WTC11 (cell line): ENCODE results near the gene GASK1A. TPM values are rescaled to one million over a fixed set of nuclear protein-coding genes. Genes with fewer than 3 reads are reported as not detected.

Experiments used
- ATAC-seq: fragments of 200-7000 bp; cut with Tn5 transposase; 2 replicates; pipeline ENCODE4 v1.10.0; 2021; ENCODE audit warnings: mild to moderate bottlenecking, moderate library complexity
- CTCF ChIA-PET: fragments of 300-600 bp; sonication (Branson Sonifier 250); formaldehyde crosslinking; loops from one replicate; lab custom pipeline; 2021; ENCODE audit warnings: antibody characterized with exemption; lab: Charles Lee
- POLR2A ChIA-PET: fragments of 350-600 bp; sonication (Branson Sonifier 250); formaldehyde crosslinking; loops from one replicate; lab custom pipeline; 2021; ENCODE audit warnings: antibody characterized with exemption; lab: Charles Lee
- DNase-seq: peaks from one replicate; pipeline ENCODE4 v3.0.0; 2021; ENCODE audit warnings: low spot score
- H3K27ac Mint-ChIP-seq: 2 replicates; pipeline ENCODE4 v1.8.0; 2021; ENCODE audit warnings: mixed read lengths
- H3K27me3 Mint-ChIP-seq: 2 replicates; pipeline ENCODE4 v1.8.0; 2021; ENCODE audit warnings: low read depth, mild to moderate bottlenecking, moderate library complexity, mixed read lengths
- H3K36me3 Mint-ChIP-seq: 2 replicates; pipeline ENCODE4 v1.8.0; 2021; ENCODE audit warnings: mixed read lengths
- H3K4me1 Mint-ChIP-seq: 2 replicates; pipeline ENCODE4 v1.8.0; 2022; ENCODE audit warnings: mixed read lengths
- H3K4me3 Mint-ChIP-seq: 2 replicates; pipeline ENCODE4 v1.8.0; 2021; ENCODE audit warnings: mild to moderate bottlenecking, moderate library complexity, mixed read lengths
- H3K9me3 Mint-ChIP-seq: 2 replicates; pipeline ENCODE4 v1.8.0; 2021; ENCODE audit warnings: mixed read lengths
- E2F4 ChIP-seq: sonication (generic); formaldehyde crosslinking; IDR thresholded peaks from 2 replicates; pipeline ENCODE4 v1.8.1; 2022; ENCODE audit warnings: low read depth, mild to moderate bottlenecking, moderate library complexity, missing genetic modification reagents, borderline replicate concordance
- E2F5 ChIP-seq: sonication (generic); formaldehyde crosslinking; IDR thresholded peaks from 2 replicates; pipeline ENCODE4 v1.8.1; 2022; ENCODE audit warnings: mild to moderate bottlenecking, moderate library complexity, missing genetic modification reagents
- ESRRA ChIP-seq: sonication (generic); formaldehyde crosslinking; IDR thresholded peaks from 2 replicates; pipeline ENCODE4 v1.8.1; 2022; ENCODE audit warnings: mild to moderate bottlenecking, missing genetic modification reagents, borderline replicate concordance
- NFATC4 ChIP-seq: fragments of 250-450 bp; sonication (Bioruptor Pico); IDR thresholded peaks from 2 replicates; pipeline ENCODE4 v1.9.0; 2021; ENCODE audit warnings: mild to moderate bottlenecking
- NFE2L1 ChIP-seq: sonication (generic); formaldehyde crosslinking; IDR thresholded peaks from 2 replicates; pipeline ENCODE4 v1.8.1; 2023; ENCODE audit warnings: missing genetic modification reagents
- NFYB ChIP-seq: sonication (generic); formaldehyde crosslinking; conservative IDR thresholded peaks from 2 replicates; pipeline ENCODE4 v1.8.0; 2022; ENCODE audit warnings: low read depth, missing genetic modification reagents
- RELA ChIP-seq: sonication (generic); formaldehyde crosslinking; IDR thresholded peaks from 2 replicates; pipeline ENCODE4 v1.8.1; 2022; ENCODE audit warnings: missing genetic modification reagents, mild to moderate bottlenecking, borderline replicate concordance
- SMAD3 ChIP-seq: sonication (generic); formaldehyde crosslinking; IDR thresholded peaks from 2 replicates; pipeline ENCODE4 v1.8.0; 2022; ENCODE audit warnings: missing genetic modification reagents, mild to moderate bottlenecking, borderline replicate concordance
- SOX15 ChIP-seq: fragments of 250-450 bp; sonication (Bioruptor Pico); IDR thresholded peaks from 2 replicates; pipeline ENCODE4 v1.9.0; 2021; ENCODE audit warnings: mild to moderate bottlenecking
- STAT6 ChIP-seq: sonication (generic); formaldehyde crosslinking; conservative IDR thresholded peaks from 2 replicates; pipeline ENCODE4 v1.8.1; 2023; ENCODE audit warnings: mild to moderate bottlenecking, low read depth, missing genetic modification reagents, moderate library complexity
- ZBTB21 ChIP-seq: sonication (generic); formaldehyde crosslinking; IDR thresholded peaks from 2 replicates; pipeline ENCODE4 v1.8.1; 2023; ENCODE audit warnings: mild to moderate bottlenecking, missing genetic modification reagents, borderline replicate concordance
- ZNF317 ChIP-seq: sonication (generic); formaldehyde crosslinking; IDR thresholded peaks from 2 replicates; pipeline ENCODE4 v1.8.1; 2023; ENCODE audit warnings: low read depth, mild to moderate bottlenecking, moderate library complexity, missing genetic modification reagents, borderline replicate concordance
- ZNF416 ChIP-seq: fragments of 250-450 bp; sonication (Bioruptor Pico); IDR thresholded peaks from 2 replicates; pipeline ENCODE4 v1.9.0; 2021; ENCODE audit warnings: mild to moderate bottlenecking, inconsistent platforms
- ZSCAN18 ChIP-seq: fragments of 250-450 bp; sonication (Bioruptor Pico); IDR thresholded peaks from 2 replicates; pipeline ENCODE4 v2.1.2; 2022; ENCODE audit warnings: mild to moderate bottlenecking, moderate library complexity
- total RNA-seq: library from RNA; stranded (reverse); gene quantifications from 3 replicates; pipeline ENCODE4 v1.2.3, GENCODE V29; 2021
- TF ChIP-seq, protein P1 (sequence below): fragments of 200-600 bp; IDR thresholded peaks from 2 replicates; pipeline ENCODE4 v1.8.0; 2022; ENCODE audit warnings: antibody characterized with exemption
- TF ChIP-seq, protein P2 (sequence below): fragments of 250-450 bp; sonication (Bioruptor Pico); IDR thresholded peaks from 2 replicates; pipeline ENCODE4 v1.9.0; 2021; ENCODE audit warnings: mild to moderate bottlenecking, borderline replicate concordance
- TF ChIP-seq, protein P3 (sequence below): sonication (generic); formaldehyde crosslinking; IDR thresholded peaks from 2 replicates; pipeline ENCODE4 v1.8.0; 2023; ENCODE audit warnings: missing genetic modification reagents, mild to moderate bottlenecking, borderline replicate concordance
- TF ChIP-seq, protein P4 (sequence below): sonication (generic); formaldehyde crosslinking; conservative IDR thresholded peaks from 2 replicates; pipeline ENCODE4 v1.8.1; 2022; ENCODE audit warnings: mild to moderate bottlenecking, missing genetic modification reagents

GASK1A gene
- total RNA-seq, 1 experiment from 2014 or later = 9.6 TPM

DNA sequence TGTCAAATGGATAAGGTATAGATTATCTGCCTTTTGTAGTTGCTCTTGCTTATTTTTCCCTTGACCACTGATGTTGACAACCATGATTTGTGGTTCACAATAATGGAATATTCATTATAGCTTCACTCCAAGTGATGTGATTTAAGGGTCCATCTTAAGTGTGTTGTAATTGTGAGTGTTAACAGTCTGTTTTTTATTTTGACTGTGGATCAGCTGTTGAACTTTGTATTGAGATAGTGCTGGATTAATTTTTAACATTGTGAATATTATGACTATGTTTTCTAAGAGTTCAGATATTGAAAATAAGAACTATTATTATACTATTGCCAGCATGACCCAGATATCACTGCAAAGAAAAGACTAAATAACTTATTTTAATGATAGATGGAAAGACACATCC, 8.6 kb upstream of the GASK1A start:
- peaks cover 35% of the 10 kb centered on the region for H3K36me3 Mint-ChIP-seq
- ATAC-seq (no peak), DNase-seq (no peak)
- ChIA-PET POLR2A (no interaction called here), CTCF (no interaction called here)
- H3K9me3 Mint-ChIP-seq = peaks cover 31% of the 10 kb centered on the region
- TF ChIP-seq, protein P1, sequence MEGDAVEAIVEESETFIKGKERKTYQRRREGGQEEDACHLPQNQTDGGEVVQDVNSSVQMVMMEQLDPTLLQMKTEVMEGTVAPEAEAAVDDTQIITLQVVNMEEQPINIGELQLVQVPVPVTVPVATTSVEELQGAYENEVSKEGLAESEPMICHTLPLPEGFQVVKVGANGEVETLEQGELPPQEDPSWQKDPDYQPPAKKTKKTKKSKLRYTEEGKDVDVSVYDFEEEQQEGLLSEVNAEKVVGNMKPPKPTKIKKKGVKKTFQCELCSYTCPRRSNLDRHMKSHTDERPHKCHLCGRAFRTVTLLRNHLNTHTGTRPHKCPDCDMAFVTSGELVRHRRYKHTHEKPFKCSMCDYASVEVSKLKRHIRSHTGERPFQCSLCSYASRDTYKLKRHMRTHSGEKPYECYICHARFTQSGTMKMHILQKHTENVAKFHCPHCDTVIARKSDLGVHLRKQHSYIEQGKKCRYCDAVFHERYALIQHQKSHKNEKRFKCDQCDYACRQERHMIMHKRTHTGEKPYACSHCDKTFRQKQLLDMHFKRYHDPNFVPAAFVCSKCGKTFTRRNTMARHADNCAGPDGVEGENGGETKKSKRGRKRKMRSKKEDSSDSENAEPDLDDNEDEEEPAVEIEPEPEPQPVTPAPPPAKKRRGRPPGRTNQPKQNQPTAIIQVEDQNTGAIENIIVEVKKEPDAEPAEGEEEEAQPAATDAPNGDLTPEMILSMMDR = no peak
- no peak for TF ChIP-seq ZSCAN18 (CRISPR knock-in tag)
- no peak for TF ChIP-seq ESRRA (CRISPR knock-in tag)
- TF ChIP-seq SMAD3 (CRISPR knock-in tag) = no peak
- TF ChIP-seq NFE2L1 (CRISPR knock-in tag) = no peak
- TF ChIP-seq, protein P2, sequence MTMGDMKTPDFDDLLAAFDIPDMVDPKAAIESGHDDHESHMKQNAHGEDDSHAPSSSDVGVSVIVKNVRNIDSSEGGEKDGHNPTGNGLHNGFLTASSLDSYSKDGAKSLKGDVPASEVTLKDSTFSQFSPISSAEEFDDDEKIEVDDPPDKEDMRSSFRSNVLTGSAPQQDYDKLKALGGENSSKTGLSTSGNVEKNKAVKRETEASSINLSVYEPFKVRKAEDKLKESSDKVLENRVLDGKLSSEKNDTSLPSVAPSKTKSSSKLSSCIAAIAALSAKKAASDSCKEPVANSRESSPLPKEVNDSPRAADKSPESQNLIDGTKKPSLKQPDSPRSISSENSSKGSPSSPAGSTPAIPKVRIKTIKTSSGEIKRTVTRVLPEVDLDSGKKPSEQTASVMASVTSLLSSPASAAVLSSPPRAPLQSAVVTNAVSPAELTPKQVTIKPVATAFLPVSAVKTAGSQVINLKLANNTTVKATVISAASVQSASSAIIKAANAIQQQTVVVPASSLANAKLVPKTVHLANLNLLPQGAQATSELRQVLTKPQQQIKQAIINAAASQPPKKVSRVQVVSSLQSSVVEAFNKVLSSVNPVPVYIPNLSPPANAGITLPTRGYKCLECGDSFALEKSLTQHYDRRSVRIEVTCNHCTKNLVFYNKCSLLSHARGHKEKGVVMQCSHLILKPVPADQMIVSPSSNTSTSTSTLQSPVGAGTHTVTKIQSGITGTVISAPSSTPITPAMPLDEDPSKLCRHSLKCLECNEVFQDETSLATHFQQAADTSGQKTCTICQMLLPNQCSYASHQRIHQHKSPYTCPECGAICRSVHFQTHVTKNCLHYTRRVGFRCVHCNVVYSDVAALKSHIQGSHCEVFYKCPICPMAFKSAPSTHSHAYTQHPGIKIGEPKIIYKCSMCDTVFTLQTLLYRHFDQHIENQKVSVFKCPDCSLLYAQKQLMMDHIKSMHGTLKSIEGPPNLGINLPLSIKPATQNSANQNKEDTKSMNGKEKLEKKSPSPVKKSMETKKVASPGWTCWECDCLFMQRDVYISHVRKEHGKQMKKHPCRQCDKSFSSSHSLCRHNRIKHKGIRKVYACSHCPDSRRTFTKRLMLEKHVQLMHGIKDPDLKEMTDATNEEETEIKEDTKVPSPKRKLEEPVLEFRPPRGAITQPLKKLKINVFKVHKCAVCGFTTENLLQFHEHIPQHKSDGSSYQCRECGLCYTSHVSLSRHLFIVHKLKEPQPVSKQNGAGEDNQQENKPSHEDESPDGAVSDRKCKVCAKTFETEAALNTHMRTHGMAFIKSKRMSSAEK (CRISPR knock-in tag) = no peak
- TF ChIP-seq ZNF416 (CRISPR knock-in tag) = no peak
- TF ChIP-seq STAT6 (CRISPR knock-in tag) = no peak
- TF ChIP-seq, protein P3, sequence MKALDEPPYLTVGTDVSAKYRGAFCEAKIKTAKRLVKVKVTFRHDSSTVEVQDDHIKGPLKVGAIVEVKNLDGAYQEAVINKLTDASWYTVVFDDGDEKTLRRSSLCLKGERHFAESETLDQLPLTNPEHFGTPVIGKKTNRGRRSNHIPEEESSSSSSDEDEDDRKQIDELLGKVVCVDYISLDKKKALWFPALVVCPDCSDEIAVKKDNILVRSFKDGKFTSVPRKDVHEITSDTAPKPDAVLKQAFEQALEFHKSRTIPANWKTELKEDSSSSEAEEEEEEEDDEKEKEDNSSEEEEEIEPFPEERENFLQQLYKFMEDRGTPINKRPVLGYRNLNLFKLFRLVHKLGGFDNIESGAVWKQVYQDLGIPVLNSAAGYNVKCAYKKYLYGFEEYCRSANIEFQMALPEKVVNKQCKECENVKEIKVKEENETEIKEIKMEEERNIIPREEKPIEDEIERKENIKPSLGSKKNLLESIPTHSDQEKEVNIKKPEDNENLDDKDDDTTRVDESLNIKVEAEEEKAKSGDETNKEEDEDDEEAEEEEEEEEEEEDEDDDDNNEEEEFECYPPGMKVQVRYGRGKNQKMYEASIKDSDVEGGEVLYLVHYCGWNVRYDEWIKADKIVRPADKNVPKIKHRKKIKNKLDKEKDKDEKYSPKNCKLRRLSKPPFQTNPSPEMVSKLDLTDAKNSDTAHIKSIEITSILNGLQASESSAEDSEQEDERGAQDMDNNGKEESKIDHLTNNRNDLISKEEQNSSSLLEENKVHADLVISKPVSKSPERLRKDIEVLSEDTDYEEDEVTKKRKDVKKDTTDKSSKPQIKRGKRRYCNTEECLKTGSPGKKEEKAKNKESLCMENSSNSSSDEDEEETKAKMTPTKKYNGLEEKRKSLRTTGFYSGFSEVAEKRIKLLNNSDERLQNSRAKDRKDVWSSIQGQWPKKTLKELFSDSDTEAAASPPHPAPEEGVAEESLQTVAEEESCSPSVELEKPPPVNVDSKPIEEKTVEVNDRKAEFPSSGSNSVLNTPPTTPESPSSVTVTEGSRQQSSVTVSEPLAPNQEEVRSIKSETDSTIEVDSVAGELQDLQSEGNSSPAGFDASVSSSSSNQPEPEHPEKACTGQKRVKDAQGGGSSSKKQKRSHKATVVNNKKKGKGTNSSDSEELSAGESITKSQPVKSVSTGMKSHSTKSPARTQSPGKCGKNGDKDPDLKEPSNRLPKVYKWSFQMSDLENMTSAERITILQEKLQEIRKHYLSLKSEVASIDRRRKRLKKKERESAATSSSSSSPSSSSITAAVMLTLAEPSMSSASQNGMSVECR (CRISPR knock-in tag) = no peak
- no peak for TF ChIP-seq E2F5 (CRISPR knock-in tag)
- no peak for TF ChIP-seq ZBTB21 (CRISPR knock-in tag)
- no peak for TF ChIP-seq ZNF317
- TF ChIP-seq SOX15 (CRISPR knock-in tag) = no peak
- TF ChIP-seq, protein P4, sequence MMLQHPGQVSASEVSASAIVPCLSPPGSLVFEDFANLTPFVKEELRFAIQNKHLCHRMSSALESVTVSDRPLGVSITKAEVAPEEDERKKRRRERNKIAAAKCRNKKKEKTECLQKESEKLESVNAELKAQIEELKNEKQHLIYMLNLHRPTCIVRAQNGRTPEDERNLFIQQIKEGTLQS (CRISPR knock-in tag) = no peak
- no peak for TF ChIP-seq NFYB (CRISPR knock-in tag)
- TF ChIP-seq RELA = no peak
- no peak for TF ChIP-seq E2F4
- no peak for TF ChIP-seq NFATC4 (CRISPR knock-in tag)
- no peaks in the 10 kb centered on the region for H3K4me1 Mint-ChIP-seq
- H3K4me3 Mint-ChIP-seq = no peak overlapping the region
- no peak overlapping the region for H3K27ac Mint-ChIP-seq
- H3K27me3 Mint-ChIP-seq = peaks cover 11% of the 10 kb centered on the region
